Thoracic aorta (tissue), 2 donors: ENCODE results near the gene GPR156. TPM values are rescaled to one million over a fixed set of nuclear protein-coding genes. Genes with fewer than 3 reads are reported as not detected.

Experiments used
- ATAC-seq: fragments of 150-250 bp; one replicate; pipeline ENCODE4 v1.8.0; 2017; ENCODE audit warnings: low read depth; ENCODE audit not compliant: insufficient number of reproducible peaks, low FRiP score
- DNase-seq: peaks from one replicate; pipeline ENCODE4 v3.0.0-alpha.2; 2020; ENCODE audit warnings: low spot score
- H3K27ac ChIP-seq, 2 donors: fragments of 200-600 bp; sonication (generic); 1 replicate in 1 of 2; 2 replicates in 1 of 2; pipeline ENCODE4 v1.5.1; 2016; ENCODE audit warnings: mild to moderate bottlenecking in 2 of 2, moderate library complexity in 2 of 2
- H3K27me3 ChIP-seq: fragments of 200-600 bp; sonication (generic); replicated peaks from 2 replicates; pipeline ENCODE4 v1.6.0; 2016; ENCODE audit warnings: mild to moderate bottlenecking; ENCODE audit not compliant: insufficient read depth
- H3K36me3 ChIP-seq: fragments of 200-600 bp; sonication (generic); one replicate; pipeline ENCODE4 v1.5.1; 2016
- H3K4me1 ChIP-seq, 2 donors: fragments of 200-600 bp; sonication (generic); 1 replicate in 1 of 2; 2 replicates in 1 of 2; pipeline versions ENCODE4 v1.5.1 to v1.6.0; 2016; ENCODE audit warnings: low read depth in 2 of 2, mild to moderate bottlenecking in 1 of 2; ENCODE audit not compliant: control insufficient read depth in 1 of 2
- H3K4me3 ChIP-seq: fragments of 200-600 bp; sonication (generic); 2 replicates; pipeline ENCODE4 v1.5.1; 2016; ENCODE audit warnings: mild to moderate bottlenecking
- H3K9me3 ChIP-seq: fragments of 200-600 bp; sonication (generic); 2 replicates; pipeline ENCODE4 v1.5.1; 2016
- total RNA-seq, 2 donors: library from RNA; depleted of rRNA; stranded (reverse); fragments of >200 nt; gene quantifications; one replicate each; pipeline versions ENCODE4 v1.1.0 to v1.2.3, GENCODE V29; 2016
- TF ChIP-seq, protein P1 (sequence below): fragments of 200-600 bp; sonication (generic); IDR thresholded peaks from one replicate; pipeline ENCODE4 v1.5.1; 2019; ENCODE audit warnings: antibody characterized with exemption

Gene GPR156
- total RNA-seq, 2 donors from 2014 or later = 0.27 to 0.35 TPM

GRCh38 chr3:120119846-120120510 lies 165.0 kb downstream of the GPR156 start:
- H3K36me3 ChIP-seq = no peaks in the 10 kb centered on the region
- H3K4me3 ChIP-seq = no peak overlapping the region
- TF ChIP-seq, protein P1, sequence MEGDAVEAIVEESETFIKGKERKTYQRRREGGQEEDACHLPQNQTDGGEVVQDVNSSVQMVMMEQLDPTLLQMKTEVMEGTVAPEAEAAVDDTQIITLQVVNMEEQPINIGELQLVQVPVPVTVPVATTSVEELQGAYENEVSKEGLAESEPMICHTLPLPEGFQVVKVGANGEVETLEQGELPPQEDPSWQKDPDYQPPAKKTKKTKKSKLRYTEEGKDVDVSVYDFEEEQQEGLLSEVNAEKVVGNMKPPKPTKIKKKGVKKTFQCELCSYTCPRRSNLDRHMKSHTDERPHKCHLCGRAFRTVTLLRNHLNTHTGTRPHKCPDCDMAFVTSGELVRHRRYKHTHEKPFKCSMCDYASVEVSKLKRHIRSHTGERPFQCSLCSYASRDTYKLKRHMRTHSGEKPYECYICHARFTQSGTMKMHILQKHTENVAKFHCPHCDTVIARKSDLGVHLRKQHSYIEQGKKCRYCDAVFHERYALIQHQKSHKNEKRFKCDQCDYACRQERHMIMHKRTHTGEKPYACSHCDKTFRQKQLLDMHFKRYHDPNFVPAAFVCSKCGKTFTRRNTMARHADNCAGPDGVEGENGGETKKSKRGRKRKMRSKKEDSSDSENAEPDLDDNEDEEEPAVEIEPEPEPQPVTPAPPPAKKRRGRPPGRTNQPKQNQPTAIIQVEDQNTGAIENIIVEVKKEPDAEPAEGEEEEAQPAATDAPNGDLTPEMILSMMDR = no peak
- DNase-seq (no peak), ATAC-seq (no peak)
- H3K27me3 ChIP-seq = no peaks in the 10 kb centered on the region
- no peaks in the 10 kb centered on the region for H3K4me1 ChIP-seq
- H3K9me3 ChIP-seq = peaks cover 4% of the 10 kb centered on the region
- H3K27ac ChIP-seq = no peak overlapping the region

Other genes with a start within 250 kb of the GPR156 start
- gene GSK3B, start 190.8 kb downstream of the GPR156 start, total RNA-seq = 10 to 100 TPM; 28.7 to 39.3 TPM
- 10 to 100 TPM; 27.9 to 35.6 TPM for gene LRRC58, start 64.1 kb upstream of the GPR156 start, total RNA-seq
- gene FSTL1, start 165.8 kb upstream of the GPR156 start, total RNA-seq = 100 to 1,000 TPM; 601 to 687 TPM